ENCODE measurements around the gene HTATSF1. TPM values are rescaled to one million over a fixed set of nuclear protein-coding genes. Genes with fewer than 3 reads are reported as not detected.

HTATSF1 gene
- total and polyA plus RNA-seq, 9 of the 15 experiments (the other 6 are each of a cell fraction or from before 2014, with no cell fraction given) = 2.6 to 87.7 (median 42.2) TPM

DNA sequence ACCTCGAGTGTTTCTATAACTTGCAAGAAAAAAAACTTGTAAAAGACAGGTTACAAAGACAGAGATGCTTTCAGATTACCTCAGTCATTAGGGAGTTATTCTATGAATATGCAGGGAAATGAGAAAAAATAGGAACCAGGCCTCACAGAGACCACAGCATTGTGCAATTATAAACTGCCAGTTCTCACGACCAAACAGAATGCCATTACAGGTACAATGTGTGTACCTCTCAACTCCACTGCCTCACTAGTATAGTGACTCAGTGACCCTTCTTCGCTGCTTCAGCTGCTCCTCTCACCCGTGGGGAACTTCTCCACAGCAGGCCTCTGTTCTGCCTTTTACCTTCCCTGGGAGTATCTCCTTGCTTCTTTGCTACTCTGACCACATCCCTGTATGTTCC is 2.3 kb upstream of the HTATSF1 start (continued):
- TF ChIP-seq HCFC1 (IDR thresholded peaks at IDR 0.05; ENCODE audit: low read depth, low read length) = no peak
- TF ChIP-seq CTBP1 (IDR thresholded peaks at IDR 0.05; ENCODE audit: borderline replicate concordance) = no peak
- no peak for TF ChIP-seq GTF2B (IDR thresholded peaks at IDR 0.05; ENCODE audit: extremely low read depth, insufficient read length)
- no peak for TF ChIP-seq PTTG1 (tag; IDR thresholded peaks at IDR 0.05; ENCODE audit: low read depth)
- no peak for TF ChIP-seq CREB3L1 (IDR thresholded peaks at IDR 0.05; ENCODE audit: borderline replicate concordance, low read depth)
- TF ChIP-seq, protein P1, sequence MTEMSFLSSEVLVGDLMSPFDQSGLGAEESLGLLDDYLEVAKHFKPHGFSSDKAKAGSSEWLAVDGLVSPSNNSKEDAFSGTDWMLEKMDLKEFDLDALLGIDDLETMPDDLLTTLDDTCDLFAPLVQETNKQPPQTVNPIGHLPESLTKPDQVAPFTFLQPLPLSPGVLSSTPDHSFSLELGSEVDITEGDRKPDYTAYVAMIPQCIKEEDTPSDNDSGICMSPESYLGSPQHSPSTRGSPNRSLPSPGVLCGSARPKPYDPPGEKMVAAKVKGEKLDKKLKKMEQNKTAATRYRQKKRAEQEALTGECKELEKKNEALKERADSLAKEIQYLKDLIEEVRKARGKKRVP (CRISPR knock-in tag; IDR thresholded peaks at IDR 0.05) = no peak
- TF ChIP-seq IFI16 (CRISPR knock-in tag; IDR thresholded peaks at IDR 0.05) = no peak
- TF ChIP-seq, protein P2, sequence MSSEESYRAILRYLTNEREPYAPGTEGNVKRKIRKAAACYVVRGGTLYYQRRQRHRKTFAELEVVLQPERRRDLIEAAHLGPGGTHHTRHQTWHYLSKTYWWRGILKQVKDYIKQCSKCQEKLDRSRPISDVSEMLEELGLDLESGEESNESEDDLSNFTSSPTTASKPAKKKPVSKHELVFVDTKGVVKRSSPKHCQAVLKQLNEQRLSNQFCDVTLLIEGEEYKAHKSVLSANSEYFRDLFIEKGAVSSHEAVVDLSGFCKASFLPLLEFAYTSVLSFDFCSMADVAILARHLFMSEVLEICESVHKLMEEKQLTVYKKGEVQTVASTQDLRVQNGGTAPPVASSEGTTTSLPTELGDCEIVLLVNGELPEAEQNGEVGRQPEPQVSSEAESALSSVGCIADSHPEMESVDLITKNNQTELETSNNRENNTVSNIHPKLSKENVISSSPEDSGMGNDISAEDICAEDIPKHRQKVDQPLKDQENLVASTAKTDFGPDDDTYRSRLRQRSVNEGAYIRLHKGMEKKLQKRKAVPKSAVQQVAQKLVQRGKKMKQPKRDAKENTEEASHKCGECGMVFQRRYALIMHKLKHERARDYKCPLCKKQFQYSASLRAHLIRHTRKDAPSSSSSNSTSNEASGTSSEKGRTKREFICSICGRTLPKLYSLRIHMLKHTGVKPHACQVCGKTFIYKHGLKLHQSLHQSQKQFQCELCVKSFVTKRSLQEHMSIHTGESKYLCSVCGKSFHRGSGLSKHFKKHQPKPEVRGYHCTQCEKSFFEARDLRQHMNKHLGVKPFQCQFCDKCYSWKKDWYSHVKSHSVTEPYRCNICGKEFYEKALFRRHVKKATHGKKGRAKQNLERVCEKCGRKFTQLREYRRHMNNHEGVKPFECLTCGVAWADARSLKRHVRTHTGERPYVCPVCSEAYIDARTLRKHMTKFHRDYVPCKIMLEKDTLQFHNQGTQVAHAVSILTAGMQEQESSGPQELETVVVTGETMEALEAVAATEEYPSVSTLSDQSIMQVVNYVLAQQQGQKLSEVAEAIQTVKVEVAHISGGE (CRISPR knock-in tag; IDR thresholded peaks at IDR 0.05) = no peak

Measured in K562 (cell line).